ENCODE data around the gene FBN1.

GRCh38 chr15:48371961-48372360 lies 273.5 kb downstream of the FBN1 start:
- no peak for TF ChIP-seq CTCF (IDR thresholded peaks at IDR 0.05)
- TF ChIP-seq POLR2A (IDR thresholded peaks at IDR 0.05): no peak
